HepG2 (cell line): ENCODE results near the gene RABGAP1L. TPM values are rescaled to one million over a fixed set of nuclear protein-coding genes. Genes with fewer than 3 reads are reported as not detected.

ENCODE experiments used
- CEBPB ChIP-seq: IDR thresholded peaks from 2 replicates; pipeline ENCODE4 v1.6.1; 2011; ENCODE audit warnings: low read depth, low read length, improper control_type of control experiment, borderline replicate concordance
- KAT8 ChIP-seq: IDR thresholded peaks from 2 replicates; pipeline ENCODE4 v1.6.1; 2016; ENCODE audit warnings: missing genetic modification reagents, missing compliant biosample characterization
- MBD4 ChIP-seq: IDR thresholded peaks from 2 replicates; pipeline ENCODE4 v1.6.1; 2012; ENCODE audit warnings: low read length, inconsistent platforms, borderline replicate concordance
- MBNL3 ChIP-seq: fragments of 250-450 bp; sonication (Bioruptor Pico); conservative IDR thresholded peaks from 2 replicates; pipeline ENCODE4 v1.8.0; 2022; ENCODE audit warnings: mild to moderate bottlenecking, inconsistent platforms
- MEIS1 ChIP-seq: sonication (generic); formaldehyde crosslinking; IDR thresholded peaks from 2 replicates; pipeline ENCODE4 v1.9.0; 2021; ENCODE audit warnings: mild to moderate bottlenecking, missing genetic modification reagents, moderate library complexity, borderline replicate concordance
- NFYB ChIP-seq: sonication (generic); formaldehyde crosslinking; IDR thresholded peaks from 2 replicates; pipeline ENCODE4 v1.4.0; 2020; ENCODE audit warnings: missing genetic modification reagents
- RBFOX2 ChIP-seq: fragments of 200-400 bp; formaldehyde crosslinking; IDR thresholded peaks from 2 replicates; pipeline ENCODE4 v1.6.1; 2017; ENCODE audit warnings: low read depth, mild to moderate bottlenecking, low read length
- TAF15 ChIP-seq: fragments of 200-400 bp; formaldehyde crosslinking; IDR thresholded peaks from one replicate; pipeline ENCODE4 v1.6.1; 2018; ENCODE audit warnings: mild to moderate bottlenecking, low read depth, low read length; ENCODE audit not compliant: poor library complexity, severe bottlenecking
- TCF7 ChIP-seq: sonication (generic); IDR thresholded peaks from 2 replicates; pipeline ENCODE4 v1.6.1; 2016; ENCODE audit warnings: antibody characterized with exemption, low read depth
- ZBTB37 ChIP-seq: sonication (generic); formaldehyde crosslinking; IDR thresholded peaks from 2 replicates; pipeline ENCODE4 v1.4.0; 2020; ENCODE audit warnings: mild to moderate bottlenecking, missing genetic modification reagents
- ZFY ChIP-seq: sonication (generic); formaldehyde crosslinking; IDR thresholded peaks from 2 replicates; pipeline ENCODE4 v1.4.0; 2020; ENCODE audit warnings: missing genetic modification reagents
- ZNF20 ChIP-seq: sonication (generic); formaldehyde crosslinking; IDR thresholded peaks from 2 replicates; pipeline ENCODE4 v1.4.0; 2020; ENCODE audit warnings: mild to moderate bottlenecking, moderate library complexity, missing genetic modification reagents
- ZNF275 ChIP-seq: sonication (generic); formaldehyde crosslinking; IDR thresholded peaks from 2 replicates; pipeline ENCODE4 v1.8.0; 2022; ENCODE audit warnings: missing genetic modification reagents, mild to moderate bottlenecking, inconsistent platforms, borderline replicate concordance
- ZNF337 ChIP-seq: sonication (generic); formaldehyde crosslinking; IDR thresholded peaks from 2 replicates; pipeline ENCODE4 v1.5.1; 2020; ENCODE audit warnings: missing genetic modification reagents, low read depth, mild to moderate bottlenecking, borderline replicate concordance
- ZNF569 ChIP-seq: sonication (generic); formaldehyde crosslinking; IDR thresholded peaks from 2 replicates; pipeline ENCODE4 v1.5.0; 2020; ENCODE audit warnings: mild to moderate bottlenecking, missing genetic modification reagents, moderate library complexity, borderline replicate concordance
- ZNF576 ChIP-seq: sonication (generic); formaldehyde crosslinking; IDR thresholded peaks from 2 replicates; pipeline ENCODE4 v1.4.0; 2020; ENCODE audit warnings: mild to moderate bottlenecking, missing genetic modification reagents
- ZNF609 ChIP-seq: sonication (generic); formaldehyde crosslinking; IDR thresholded peaks from 2 replicates; pipeline ENCODE4 v1.4.0; 2020; ENCODE audit warnings: mild to moderate bottlenecking, missing genetic modification reagents, borderline replicate concordance
- ZNF652 ChIP-seq: IDR thresholded peaks from 2 replicates; pipeline ENCODE4 v1.6.1; 2016; ENCODE audit warnings: low read depth, borderline replicate concordance
- ZNF687 ChIP-seq: sonication (generic); formaldehyde crosslinking; IDR thresholded peaks from 2 replicates; pipeline ENCODE4 v1.5.1; 2020; ENCODE audit warnings: mild to moderate bottlenecking, missing genetic modification reagents, moderate library complexity
- polyA plus RNA-seq, 8 experiments: library from polyadenylated mRNA; depleted of rRNA in 3 of 8; stranded (reverse) in 7 of 8; unstranded in 1 of 8; fragments of >200 nt; fragmentation: Illumina TruSeq in 4 of 8; extraction: Trizol in 4 of 8; gene quantifications; 2 replicates each; pipeline versions ENCODE4 v1.2.1 to v1.2.3, GENCODE V29; 2011 to 2016; ENCODE audit warnings: low read depth in 4 of 8, missing spikeins in 1 of 8, mixed read lengths in 1 of 8; ENCODE audit not compliant: insufficient read depth in 1 of 8
- total RNA-seq, 5 experiments: library from RNA; depleted of rRNA; stranded (reverse); fragments of >200 nt; fragmentation: Illumina TruSeq; extraction: Trizol; gene quantifications; 2 replicates each; pipeline ENCODE4 v1.2.3, GENCODE V29; 2016; ENCODE audit warnings: low read depth in 1 of 5

RABGAP1L gene
- total and polyA plus RNA-seq, 2 of the 13 experiments (the other 11 are each of a cell fraction or from before 2014, with no cell fraction given), result 7.9 to 22.6 TPM

- no peak for TF ChIP-seq ZBTB37 (CRISPR knock-in tag)
- TF ChIP-seq TAF15, result no peak
- no peak for TF ChIP-seq ZNF652 (CRISPR knock-in tag)
- no peak for TF ChIP-seq ZNF337 (CRISPR knock-in tag)
- TF ChIP-seq ZNF609 (CRISPR knock-in tag), result no peak
- TF ChIP-seq ZFY (CRISPR knock-in tag), result no peak
- TF ChIP-seq RBFOX2, result no peak
- TF ChIP-seq ZNF569 (CRISPR knock-in tag), result no peak
- TF ChIP-seq NFYB, result no peak
- peak; percentile 72; the same call in 1 of the 2 replicates for TF ChIP-seq CEBPB
- no peak for TF ChIP-seq MBD4
- no peak for TF ChIP-seq KAT8 (CRISPR knock-in tag)
- no peak for TF ChIP-seq ZNF576
- TF ChIP-seq ZNF20 (CRISPR knock-in tag), result no peak
- TF ChIP-seq ZNF275, result no peak
- TF ChIP-seq MBNL3, result no peak
- TF ChIP-seq MEIS1 (CRISPR knock-in tag), result no peak
- TF ChIP-seq ZNF687 (CRISPR knock-in tag), result no peak
- TF ChIP-seq TCF7, result 0 out of 2 replicates have a peak, but pooled peaks have one; percentile 9
Observed at GRCh38 chr1:174116042-174116441, 43.3 kb upstream of the RABGAP1L start (continued).
